Stimulated activated CD4-positive, alpha-beta T cell treated with anti-CD3 and anti-CD28 coated beads, TNF-alpha, amount 100 ng/mL, for 4 hours (primary cell): ENCODE data around the gene COL25A1.

Source experiments
- DNase-seq, 3 experiments: peaks; one replicate each; pipeline ENCODE4 v3.0.0-alpha.2; 2020; ENCODE audit warnings: low read depth in 3 of 3

The COL25A1 gene

GRCh38 chr4:108867476-108867875 lies 435.0 kb downstream of the COL25A1 start:
- no peak for DNase-seq

GRCh38 chr4:108861334-108861733 lies 441.1 kb downstream of the COL25A1 start:
- DNase-seq, result no peak

GRCh38 chr4:108854786-108855185 lies 447.7 kb downstream of the COL25A1 start:
- no peak for DNase-seq

GRCh38 chr4:108852691-108853090 lies 449.8 kb downstream of the COL25A1 start:
- no peak for DNase-seq

GRCh38 chr4:108851366-108851765 lies 451.1 kb downstream of the COL25A1 start:
- DNase-seq, result no peak

- DNase-seq, result no peak
Observed at GRCh38 chr4:108850219-108850649, 452.2 kb downstream of the COL25A1 start.

GRCh38 chr4:108849611-108850168 lies 452.8 kb downstream of the COL25A1 start:
- no peak for DNase-seq

- no peak for DNase-seq
Observed at GRCh38 chr4:108846568-108846967, 455.9 kb downstream of the COL25A1 start.

DNA sequence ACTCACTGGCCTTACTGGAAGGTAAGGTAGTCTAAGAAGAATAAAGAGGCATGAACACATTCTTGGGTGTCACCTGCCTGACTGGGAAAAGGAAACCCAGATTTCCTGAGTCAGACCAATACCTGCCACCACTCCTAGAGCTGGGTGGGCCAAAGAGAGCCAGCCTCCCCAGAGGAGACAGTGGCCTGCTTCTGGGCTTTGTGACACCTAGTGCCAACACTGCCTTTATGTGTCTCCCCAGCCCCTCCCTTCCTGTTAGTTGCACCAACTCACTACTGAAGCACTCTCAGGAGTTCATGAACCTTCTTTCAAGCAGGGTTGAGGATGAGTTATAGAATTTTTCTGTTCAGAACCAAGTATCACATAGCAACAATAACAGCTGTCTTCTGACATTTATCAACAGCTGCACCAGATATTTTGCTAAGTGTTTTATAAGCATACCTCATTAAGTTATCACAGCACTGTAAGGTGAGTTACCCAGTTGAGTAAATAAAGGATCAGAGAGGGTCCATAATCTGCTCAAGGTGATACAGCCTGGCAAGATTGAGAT lies 462.0 kb downstream of the COL25A1 start:
- DNase-seq, result no peak

GRCh38 chr4:108839333-108839732 lies 463.1 kb downstream of the COL25A1 start:
- DNase-seq, result no peak

GRCh38 chr4:108838451-108838850 lies 464.0 kb downstream of the COL25A1 start:
- DNase-seq, result no peak

GRCh38 chr4:108834835-108835384 lies 467.5 kb downstream of the COL25A1 start:
- no peak for DNase-seq

DNA sequence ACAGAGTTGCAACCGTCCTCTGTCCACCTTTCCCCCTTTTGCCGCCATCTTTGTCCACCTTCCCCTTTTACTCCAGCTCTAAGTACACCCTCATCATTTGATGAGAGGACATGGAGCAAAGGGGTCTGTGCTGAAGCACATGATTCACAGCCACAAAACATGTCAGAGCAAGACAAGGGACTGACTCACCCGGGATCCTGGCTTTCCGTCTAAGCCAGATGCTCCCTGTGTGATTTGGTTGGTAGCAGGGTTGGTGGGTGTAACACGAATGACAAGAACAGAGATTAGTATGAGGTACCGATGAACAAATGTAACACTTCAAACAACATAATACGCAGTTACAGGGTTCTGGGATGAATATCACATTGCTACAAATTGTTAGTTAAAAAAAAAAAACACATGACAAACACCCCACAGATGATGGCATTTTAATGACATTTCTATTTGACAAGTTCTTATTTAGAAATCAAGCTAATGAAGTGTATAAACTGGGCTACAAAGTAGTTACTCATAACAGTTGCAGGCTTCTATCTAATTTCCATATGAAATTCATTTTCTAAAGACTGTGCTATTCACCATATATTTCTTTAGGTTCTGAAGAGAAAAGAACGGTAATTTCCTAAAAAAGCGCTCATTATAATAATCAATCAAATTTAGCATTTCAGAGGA lies 468.2 kb downstream of the COL25A1 start:
- DNase-seq, result no peak

DNA sequence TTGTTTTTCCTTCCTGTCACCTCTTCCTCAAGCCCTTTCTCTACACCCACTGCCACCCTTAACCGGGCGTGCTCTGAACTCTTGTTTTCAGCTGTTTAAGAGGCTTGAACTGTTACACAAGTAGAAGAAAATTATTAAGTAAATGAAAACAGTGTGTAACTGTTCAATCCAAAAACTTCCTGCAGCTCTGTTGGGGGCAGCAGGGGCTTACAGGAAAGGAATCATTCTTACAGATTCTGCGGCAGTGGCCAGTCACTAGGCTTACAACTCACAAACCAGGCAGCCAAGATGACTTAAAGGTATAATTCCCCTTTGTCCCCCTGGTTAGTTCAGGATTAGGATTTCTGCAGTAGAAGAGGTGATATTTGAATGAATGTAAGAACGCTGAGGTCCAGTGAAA lies 469.4 kb downstream of the COL25A1 start:
- no peak for DNase-seq

DNA sequence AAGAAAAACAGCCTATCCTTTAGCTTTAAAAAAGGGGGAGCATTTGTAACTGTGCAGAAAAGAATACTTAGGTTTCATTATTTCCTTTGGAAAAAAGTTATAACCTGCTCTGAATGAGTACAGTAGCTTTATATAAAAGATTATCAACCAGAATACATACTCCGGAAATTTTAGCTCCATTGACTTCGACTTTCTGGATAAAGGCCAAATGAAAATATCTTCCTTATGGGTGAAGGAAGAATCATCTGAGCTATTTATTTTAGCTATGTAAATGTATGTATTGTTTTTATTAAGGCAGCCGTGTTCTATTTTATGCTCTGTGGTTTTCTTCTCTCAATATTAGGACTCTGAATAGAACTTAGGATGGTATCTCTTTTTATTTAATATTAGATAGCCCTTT lies 470.6 kb downstream of the COL25A1 start:
- DNase-seq, result no peak

- DNase-seq, result no peak
Observed at GRCh38 chr4:108831291-108831690, 471.2 kb downstream of the COL25A1 start.

- DNase-seq, result no peak
Observed at GRCh38 chr4:108830509-108831244, 471.8 kb downstream of the COL25A1 start.

GRCh38 chr4:108829966-108830492 lies 472.4 kb downstream of the COL25A1 start:
- DNase-seq, result no peak

DNA sequence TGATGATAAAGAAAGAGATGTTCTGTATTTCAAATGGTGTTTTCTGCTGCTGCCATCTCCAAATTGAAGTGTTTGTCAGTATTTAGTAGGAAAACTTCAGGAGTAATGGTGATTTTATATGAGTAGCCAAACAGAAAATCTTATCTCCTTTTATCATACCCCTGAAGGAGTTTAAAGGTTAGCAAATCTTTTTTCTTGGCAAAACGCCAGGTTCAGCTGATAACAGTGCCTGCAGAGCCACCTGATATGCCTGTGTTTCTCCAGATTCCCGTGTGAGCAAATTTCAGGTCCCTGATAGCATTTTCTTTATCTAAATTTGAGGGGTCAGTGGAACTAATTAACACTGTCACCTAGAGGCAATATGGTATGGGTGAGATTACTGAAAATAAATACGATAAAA lies 473.8 kb downstream of the COL25A1 start:
- no peak for DNase-seq

GRCh38 chr4:108825737-108826136 lies 476.7 kb downstream of the COL25A1 start:
- DNase-seq, result no peak

- no peak for DNase-seq
Observed at GRCh38 chr4:108821351-108821930, 481.0 kb downstream of the COL25A1 start.
